ENCODE results near the gene PDXK. TPM values are rescaled to one million over a fixed set of nuclear protein-coding genes. Genes with fewer than 3 reads are reported as not detected.

The PDXK gene
- total RNA-seq, 1 experiment from 2014 or later: 175 TPM

DNA sequence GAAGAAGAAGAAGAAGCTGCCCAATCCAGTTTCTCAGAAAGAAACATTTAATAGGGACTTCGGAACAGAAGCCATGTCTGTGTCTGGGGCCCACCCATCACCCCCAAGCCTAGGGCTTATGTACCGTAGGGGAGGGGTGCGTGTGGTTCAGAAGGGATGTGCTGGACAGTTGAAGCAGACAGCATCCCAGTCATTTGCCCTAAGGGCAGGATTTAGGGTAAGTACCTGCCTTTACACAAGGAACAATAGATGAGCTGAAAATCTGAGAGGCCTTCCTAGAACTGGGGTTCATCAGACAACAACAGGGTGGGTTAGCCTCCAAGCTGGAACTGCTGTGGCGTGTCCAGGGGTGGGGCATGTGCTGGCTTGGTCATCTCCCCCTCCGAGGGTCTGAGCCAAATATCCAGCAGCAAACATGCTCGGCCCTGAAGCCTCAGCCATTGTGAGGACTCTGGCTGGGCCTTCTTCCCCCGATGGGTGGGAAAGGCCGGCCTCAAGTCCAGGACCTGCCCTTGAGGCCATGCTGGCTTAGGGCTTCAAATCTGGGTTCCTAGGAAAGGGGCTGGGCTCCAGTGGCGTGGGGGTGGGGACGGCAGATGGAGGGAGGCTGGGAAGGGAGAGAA, 45.1 kb downstream of the PDXK start:
- intact Hi-C loops (cut with micrococcal nuclease; ENCODE audit: unreplicated experiment): no loop called here
- Histone ChIP-seq H3K27me3 (ENCODE audit: insufficient read depth, low read depth) (no peaks in the 10 kb centered on the region), H3K9me3 (ENCODE audit: insufficient read depth, low read depth) (no peaks in the 10 kb centered on the region), H2AFZ (no peak overlapping the region), H4K20me1 (ENCODE audit: insufficient read depth) (no peaks in the 10 kb centered on the region), H3K4me2 (no peak overlapping the region), H3K79me2 (ENCODE audit: low read depth) (no peaks in the 10 kb centered on the region), H3K36me3 (ENCODE audit: low read depth) (no peaks in the 10 kb centered on the region), H3F3A (ENCODE audit: insufficient read depth, low read depth) (peaks cover 40% of the 10 kb centered on the region), H3K9me2 (ENCODE audit: insufficient read depth) (no peaks in the 10 kb centered on the region), H3K27ac (peak overlapping the region; percentile 47), H3K4me3 (no peak overlapping the region), H3K4me1 (replicated peaks; ENCODE audit: insufficient read depth) (peaks cover 20% of the 10 kb centered on the region)
- DNase-seq: no peak
- BruUV-seq (replicated peaks): no TSS peak
- TF ChIP-seq EZH2 (IDR thresholded peaks at IDR 0.05; ENCODE audit: low read depth) (no peak), CTCF (conservative IDR thresholded peaks at IDR 0.05) (no peak)
- CTCF ChIA-PET: no interaction called here
- POLR2A ChIA-PET (ENCODE audit: unreplicated experiment): interaction anchor here (0.7 kb wide), 1 partner anchor 133 kb away, joined by 3 read pairs; no protein-coding TSS in a partner anchor

GRCh38 chr21:43764576-43765495, 45.9 kb downstream of the PDXK start:
- POLR2A ChIA-PET (ENCODE audit: unreplicated experiment): interaction anchor here (0.6 kb wide), 1 partner anchor 37 kb away, joined by 3 read pairs; no protein-coding TSS in a partner anchor
- CTCF ChIA-PET: no interaction called here

More at GRCh38 chr21:43764576-43765495, 45.9 kb downstream of the PDXK start:
- Histone ChIP-seq H3K9me3 (ENCODE audit: insufficient read depth, low read depth) (no peaks in the 10 kb centered on the region), H3K79me2 (ENCODE audit: low read depth) (no peaks in the 10 kb centered on the region), H2AFZ (no peak overlapping the region), H3K4me2 (no peak overlapping the region), H3K4me3 (no peak overlapping the region), H4K20me1 (ENCODE audit: insufficient read depth) (no peaks in the 10 kb centered on the region), H3F3A (ENCODE audit: insufficient read depth, low read depth) (peaks cover 48% of the 10 kb centered on the region), H3K27ac (peak overlapping the region; percentile 47), H3K36me3 (ENCODE audit: low read depth) (no peaks in the 10 kb centered on the region), H3K9me2 (ENCODE audit: insufficient read depth) (no peaks in the 10 kb centered on the region), H3K4me1 (replicated peaks; ENCODE audit: insufficient read depth) (peaks cover 28% of the 10 kb centered on the region), H3K27me3 (ENCODE audit: insufficient read depth, low read depth) (no peaks in the 10 kb centered on the region)
- intact Hi-C loops (cut with micrococcal nuclease; ENCODE audit: unreplicated experiment): no loop called here
- no TSS peak for BruUV-seq (replicated peaks)
- no peak for DNase-seq
- TF ChIP-seq CTCF (conservative IDR thresholded peaks at IDR 0.05): no peak
- TF ChIP-seq EZH2 (IDR thresholded peaks at IDR 0.05; ENCODE audit: low read depth): no peak

Data from PC-9 (cell line).